Measurements from ENCODE around the gene CHRM5. TPM values are rescaled to one million over a fixed set of nuclear protein-coding genes. Genes with fewer than 3 reads are reported as not detected.

Gene CHRM5
- under 0.01 TPM in 2 replicates for total RNA-seq

GRCh38 chr15:33968224-33968623 is at the start of gene CHRM5:
Gene CHRM5, plus strand, starts transcription at chr15:33968497. Its CDS starts 94,221 bp downstream, at chr15:34062718.

GRCh38 chr15:34038871-34039789 is 70.8 kb downstream of the CHRM5 start, which contains the start of gene AVEN:
Gene AVEN, minus strand, starts transcription at chr15:34039204. Its CDS starts 158 bp downstream, at chr15:34039046.

GRCh38 chr15:34101366-34102174 is 133.3 kb downstream of the CHRM5 start, which contains the start of the genes EMC7 and PGBD4:
Gene EMC7, minus strand, starts transcription at chr15:34101862. Its CDS starts 23 bp downstream, at chr15:34101839.
Gene PGBD4, plus strand, starts transcription at chr15:34102083. Its CDS starts 449 bp downstream, at chr15:34102532.

Other genes starting within 250 kb of the CHRM5 start
- 31.7 and 38.4 TPM in 2 replicates for gene AVEN, start 70.7 kb downstream of the CHRM5 start, total RNA-seq
- 37.3 and 52.4 TPM in 2 replicates for gene EMC7, start 133.4 kb downstream of the CHRM5 start, total RNA-seq
- gene PGBD4, start 133.6 kb downstream of the CHRM5 start, total RNA-seq: 1.8 and 2.2 TPM in 2 replicates
- 30.1 and 38.8 TPM in 2 replicates for gene KATNBL1, start 241.6 kb downstream of the CHRM5 start, total RNA-seq